IPS-NIHi7 (cell line): ENCODE results near the gene MKNK1.

Experiments used
- DNase-seq: peaks from one replicate; pipeline ENCODE4 v3.0.0; 2012; ENCODE audit warnings: mixed read lengths; ENCODE audit errors: extremely low spot score

Gene MKNK1

DNA sequence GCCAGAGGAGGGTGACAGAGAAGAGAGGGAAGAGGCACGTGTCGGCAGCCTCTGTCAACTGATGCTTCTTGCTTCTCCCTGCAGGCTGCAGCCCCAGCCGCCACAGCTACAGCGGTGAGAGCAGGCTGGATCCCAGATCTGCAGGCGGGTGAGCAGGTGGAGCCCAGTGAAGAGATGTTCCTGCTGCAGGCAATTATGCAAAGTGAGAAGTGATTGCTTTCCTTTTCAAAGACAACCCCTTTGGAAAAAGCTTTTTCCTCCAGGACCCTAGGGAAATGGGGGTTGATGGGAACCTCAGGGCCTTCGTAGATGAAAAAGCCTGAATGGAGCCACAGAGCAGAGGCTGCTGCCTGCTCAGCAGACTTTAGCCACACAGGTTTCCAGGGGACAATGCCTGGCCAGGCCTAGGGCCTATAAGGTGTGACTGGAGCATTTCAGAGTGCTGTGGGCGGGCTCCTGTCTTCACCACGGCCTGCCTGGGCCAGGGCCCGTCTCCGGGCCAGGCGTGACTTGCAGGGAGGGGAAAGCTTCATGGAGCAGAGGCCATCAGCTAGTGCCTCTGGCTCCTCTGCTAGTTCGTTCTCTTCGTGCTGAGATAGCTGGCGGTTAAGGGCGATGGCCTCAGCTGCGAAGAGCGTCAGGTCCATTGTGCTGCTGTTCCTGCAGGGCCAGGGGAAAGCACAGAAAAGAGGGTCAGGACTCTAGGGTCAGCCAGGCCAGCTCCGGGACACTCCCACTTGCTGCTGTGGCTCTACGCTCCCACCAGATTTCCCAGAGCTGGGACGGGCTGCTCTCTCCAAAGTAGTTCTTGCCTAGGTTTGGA lies 45.7 kb downstream of the MKNK1 start:
- no peak for DNase-seq

DNA sequence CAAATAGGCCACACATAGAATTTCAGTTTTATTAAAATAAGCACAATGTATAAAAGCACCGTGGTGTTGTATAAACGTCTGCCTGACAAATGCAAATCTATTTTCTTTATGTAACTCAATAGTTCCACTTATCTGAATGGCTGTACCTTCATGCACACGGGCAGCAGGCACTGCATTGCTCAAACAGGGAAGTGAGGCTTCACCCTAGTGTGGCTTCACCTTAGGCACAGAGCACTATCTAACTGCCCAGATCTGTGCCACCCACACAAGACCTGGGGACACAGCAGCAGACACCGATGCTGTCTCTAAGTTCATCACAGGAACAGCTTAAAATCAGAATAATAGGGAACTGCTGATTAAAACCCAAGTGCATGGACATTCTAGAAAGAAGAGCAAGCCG lies 46.7 kb downstream of the MKNK1 start:
- DNase-seq: no peak

DNA sequence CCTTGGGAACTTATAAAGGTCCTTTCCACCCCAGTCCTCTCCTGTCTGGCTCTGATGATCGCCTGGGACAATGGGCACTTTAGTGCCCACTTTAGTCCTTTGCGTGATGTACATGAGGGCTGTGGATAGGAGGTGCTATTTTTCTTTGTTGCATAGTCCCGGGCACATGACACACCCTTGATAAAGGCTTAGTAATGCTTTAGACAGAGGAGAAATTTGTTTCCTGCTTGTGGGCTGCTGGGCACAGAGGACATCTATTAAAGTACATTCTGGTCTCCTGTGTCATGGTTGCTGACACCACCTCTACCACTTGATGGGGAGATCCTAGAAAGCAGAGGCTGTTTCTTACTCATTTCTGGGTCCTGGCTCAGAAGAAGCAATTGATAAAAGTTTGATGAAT lies 47.2 kb downstream of the MKNK1 start:
- DNase-seq: no peak

DNA sequence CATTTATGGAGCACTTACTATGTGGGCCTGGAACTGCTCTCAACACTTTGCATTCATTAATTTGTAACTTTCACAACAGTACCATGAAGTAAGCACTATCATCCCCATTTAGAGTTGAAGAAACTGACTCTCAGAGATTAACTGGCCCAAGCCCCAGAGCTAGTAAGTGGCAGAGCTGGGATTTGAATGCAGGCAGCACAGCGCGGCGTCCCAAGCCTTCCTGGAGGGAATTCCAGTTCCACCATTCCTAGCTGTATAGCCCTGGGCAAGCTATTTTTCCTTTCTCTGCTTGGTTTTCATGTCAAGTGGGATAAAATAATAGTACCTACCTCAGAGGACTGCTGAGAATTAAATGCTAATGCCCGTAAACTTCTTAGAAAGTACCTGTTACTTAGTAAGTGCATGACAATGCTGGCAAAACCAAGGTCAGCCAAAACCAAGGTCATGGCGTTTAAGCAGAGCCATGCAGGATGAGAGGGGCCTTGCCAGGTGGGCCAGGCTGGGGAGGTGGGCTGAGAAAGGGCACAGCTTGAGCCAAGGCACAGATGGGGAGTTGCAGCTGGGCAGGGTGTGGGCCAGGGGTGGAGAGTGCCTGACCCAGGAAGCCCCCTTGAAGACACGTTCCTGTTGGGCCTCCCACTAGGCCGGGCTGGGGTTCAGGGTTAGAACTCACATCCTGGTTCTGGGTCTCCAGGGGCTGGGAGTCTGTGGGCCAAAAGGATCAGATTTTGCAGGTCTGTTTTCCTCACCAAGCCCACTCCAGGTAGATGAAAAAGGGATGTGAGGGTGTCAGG lies 48.0 kb downstream of the MKNK1 start:
- no peak for DNase-seq

DNA sequence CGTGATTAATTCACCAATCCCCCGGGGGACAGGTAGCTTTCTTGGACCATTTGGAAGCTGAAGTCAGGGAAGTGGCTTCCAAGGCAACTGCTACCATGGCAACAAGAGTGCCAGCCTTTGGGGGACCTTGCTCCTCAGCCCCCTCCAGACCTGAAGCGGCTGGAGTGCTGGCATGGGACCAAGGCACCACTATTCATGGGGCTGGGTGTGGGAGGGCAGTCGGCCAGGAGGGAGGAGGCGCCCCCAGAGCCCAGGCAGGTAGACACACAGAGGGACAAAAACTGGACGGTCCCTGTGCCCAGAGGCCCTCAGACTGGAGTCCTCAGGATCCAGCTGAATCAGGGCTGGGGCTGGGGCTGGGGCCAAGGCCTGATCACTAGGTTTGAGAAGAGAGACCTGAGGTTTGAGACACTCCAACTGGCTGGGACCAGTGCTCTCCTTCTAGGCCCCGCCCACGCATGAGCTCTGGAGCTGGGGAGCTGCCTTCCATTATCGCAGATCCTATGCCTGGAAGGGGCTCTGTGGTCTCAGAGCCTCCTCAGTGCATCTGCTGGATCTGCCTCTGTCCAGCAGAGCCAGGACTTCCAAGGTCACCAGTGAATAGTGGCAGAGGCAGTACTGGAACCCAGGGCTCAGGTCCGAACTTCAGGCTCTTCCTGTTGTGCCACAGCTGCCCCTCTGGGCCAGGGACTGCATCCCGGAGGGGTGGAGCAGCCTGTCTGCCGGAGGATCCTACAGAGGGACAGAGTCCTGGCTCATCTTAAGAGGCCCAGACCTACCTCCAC lies 49.3 kb downstream of the MKNK1 start:
- DNase-seq: no peak

DNA sequence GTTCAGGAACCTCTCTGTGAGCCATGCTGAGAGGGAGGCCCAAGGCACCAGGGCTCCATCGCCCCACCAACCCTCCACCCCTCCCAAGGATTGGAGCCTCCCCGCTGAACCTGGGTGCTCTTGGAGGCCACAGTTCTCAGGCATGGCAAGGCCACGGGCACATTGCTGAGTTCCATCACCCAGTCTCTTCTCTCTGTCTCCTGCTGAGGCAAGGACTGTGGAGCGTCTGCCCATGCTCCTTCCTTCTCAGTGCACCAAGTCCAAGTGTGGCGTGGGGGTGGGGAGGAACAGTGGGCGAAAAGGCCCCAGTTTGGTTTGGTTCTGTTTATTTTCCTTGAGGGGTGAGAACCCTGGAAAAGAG lies 49.9 kb downstream of the MKNK1 start:
- DNase-seq: no peak

DNA sequence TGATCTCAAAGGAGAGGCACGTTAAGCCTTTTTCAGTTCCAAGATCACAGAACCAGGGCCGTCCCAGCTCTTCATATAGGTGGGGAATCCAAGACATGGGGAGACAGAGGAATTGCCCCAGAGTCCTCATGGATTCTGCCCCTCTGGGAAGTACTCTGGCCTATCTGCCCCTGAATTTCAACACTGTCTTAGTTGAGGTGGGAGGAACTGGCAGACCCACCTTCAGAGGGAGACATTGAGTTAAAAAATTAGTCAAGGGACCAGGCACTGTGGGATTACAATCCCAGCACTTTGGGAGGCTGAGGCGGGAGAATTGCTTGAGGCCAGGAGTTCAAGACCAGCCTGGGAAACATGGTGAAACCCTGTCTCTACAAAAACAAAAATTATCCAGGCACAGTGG lies 50.6 kb downstream of the MKNK1 start:
- DNase-seq: no peak

DNA sequence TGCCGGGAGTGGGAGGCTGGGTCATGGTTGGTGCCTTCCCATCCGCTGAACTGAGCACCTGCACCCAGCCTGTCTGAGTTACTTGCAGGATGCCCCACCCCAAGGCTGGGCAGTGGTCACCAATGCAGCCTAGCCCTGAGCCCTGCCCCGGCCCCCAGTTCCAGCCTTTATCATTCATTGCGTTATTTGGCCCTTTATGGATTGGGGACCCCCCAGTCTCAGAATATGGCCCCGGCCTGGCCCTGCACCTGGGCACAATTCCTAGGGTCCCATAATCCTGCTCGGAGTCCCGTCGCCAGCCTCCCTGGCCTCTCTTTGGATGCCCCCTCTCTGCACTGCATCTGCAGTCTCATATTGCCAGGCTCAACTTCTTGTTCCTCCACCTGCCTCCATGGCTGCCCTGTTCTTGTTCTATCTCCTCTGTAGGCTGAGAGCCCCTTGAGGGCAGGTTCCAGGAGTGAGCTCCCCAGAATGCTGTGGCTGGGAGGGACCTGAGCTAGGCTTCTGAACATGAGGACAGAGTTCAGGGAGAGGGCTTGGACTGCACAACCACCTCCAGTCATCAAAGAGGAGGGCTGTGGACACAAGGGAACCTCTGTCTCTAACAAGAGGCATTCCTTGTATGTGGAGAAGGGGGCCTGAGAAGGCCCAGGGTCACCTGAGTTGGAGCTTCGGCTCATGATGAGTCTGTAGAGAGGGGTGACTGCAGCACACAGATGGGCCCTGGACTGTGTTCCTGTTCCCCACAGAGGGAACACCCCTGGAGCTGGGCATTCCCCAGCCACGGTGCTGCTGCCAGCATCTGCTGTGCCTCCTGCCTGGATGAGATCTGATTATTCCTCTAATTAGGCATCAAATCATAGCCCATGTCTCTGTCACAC lies 51.5 kb downstream of the MKNK1 start:
- no peak for DNase-seq

DNA sequence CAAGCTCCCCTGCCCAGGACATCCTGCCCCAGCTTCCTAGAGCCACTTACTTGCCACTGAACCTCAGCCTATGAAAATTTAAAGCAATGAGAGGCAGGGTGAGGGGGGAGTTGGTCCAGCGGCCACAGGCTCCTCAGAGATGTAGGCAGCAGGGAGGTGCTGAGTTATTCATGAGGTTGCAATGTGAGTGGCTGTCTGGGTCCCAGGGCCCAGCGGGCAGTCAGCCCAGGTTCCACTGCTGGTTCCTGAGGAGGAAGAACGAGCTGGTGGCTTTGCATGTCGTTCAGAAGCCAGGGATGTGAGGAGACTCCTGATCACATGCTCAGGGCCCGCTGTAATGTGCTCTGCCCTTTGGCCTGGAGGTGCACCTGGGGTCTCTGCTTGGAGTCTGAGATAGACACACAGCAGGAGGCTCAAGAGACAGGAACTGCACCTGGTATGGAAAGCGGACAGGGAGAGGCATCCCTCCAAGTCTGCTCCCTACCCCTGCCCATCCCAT lies 52.4 kb downstream of the MKNK1 start, which contains the start of gene KNCN:
Gene KNCN, minus strand, starts transcription at position 51 of the 499 bp plus-strand sequence. CDS start 432 bp downstream, outside the sequence.
- DNase-seq: no peak

DNA sequence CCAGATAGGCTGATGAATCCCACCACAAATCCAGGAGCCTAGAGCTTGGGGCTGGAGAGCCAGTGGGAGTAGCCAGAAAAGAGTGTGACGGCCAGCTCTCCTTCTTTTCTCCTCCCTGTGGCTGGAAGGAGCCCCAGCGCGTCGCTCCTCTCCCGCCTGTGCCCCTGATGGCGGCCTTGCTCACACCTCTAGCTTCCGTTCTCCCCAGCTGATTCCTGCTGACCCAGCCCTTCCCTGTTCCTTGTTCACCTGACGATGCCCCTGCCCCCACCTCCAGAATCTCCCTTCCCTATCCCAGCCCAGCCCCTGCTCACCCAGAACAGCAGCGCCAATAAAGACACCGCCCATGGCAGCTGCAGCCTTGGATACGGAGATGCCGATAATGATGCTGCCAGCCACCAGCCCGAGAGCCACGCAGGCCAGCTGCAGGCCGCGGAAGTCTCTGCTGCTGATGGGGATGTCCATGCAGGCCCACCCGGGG lies 53.3 kb downstream of the MKNK1 start:
- DNase-seq: peak; percentile 52

DNA sequence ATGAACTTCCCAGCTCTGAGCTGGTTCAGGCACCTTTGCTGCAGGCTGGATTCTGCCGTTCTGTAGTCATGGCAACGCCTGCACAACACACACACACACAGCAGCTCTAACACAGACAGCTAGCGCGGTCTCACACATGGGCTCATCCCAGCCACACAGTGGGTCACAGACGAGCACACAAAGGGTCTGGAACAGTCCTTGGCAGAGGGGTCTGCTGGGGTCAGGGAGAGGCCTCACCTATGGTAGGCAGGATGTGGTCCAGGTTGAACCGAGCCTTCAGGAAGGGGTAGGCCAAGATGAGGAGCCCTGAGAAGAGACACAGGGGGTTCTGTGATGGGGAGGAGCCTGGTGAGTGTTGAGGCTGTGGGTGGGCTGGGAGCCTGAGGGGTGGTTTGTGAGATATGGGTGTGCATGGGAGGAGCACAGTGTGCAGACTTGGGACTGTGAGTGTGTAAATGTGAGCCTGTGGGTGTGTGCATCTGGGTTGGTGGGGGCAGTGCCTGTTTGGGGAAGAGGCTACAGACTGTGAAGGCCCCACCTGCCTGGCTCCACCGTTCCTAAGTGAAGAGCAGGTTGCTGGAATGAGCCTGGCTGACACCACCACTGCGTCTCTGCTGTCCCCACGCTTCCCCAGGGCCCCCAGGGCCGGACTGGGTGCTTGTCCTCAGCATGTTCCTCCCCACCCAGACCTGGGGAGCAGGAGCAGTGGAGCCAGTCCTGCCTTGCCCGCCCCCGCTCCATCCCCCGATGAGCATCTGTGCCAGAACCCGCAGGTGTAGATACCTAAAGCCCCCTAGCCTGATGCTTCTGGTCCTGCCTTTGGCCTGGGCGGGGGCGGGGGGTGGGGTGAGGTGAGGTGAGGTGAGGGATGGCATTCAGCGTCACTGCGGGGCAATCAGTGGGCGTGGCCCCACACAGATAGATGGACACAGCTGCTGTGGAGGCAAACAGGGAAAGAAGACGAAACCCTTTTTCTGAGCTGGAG lies 54.1 kb downstream of the MKNK1 start:
- DNase-seq: peak; percentile 39

DNA sequence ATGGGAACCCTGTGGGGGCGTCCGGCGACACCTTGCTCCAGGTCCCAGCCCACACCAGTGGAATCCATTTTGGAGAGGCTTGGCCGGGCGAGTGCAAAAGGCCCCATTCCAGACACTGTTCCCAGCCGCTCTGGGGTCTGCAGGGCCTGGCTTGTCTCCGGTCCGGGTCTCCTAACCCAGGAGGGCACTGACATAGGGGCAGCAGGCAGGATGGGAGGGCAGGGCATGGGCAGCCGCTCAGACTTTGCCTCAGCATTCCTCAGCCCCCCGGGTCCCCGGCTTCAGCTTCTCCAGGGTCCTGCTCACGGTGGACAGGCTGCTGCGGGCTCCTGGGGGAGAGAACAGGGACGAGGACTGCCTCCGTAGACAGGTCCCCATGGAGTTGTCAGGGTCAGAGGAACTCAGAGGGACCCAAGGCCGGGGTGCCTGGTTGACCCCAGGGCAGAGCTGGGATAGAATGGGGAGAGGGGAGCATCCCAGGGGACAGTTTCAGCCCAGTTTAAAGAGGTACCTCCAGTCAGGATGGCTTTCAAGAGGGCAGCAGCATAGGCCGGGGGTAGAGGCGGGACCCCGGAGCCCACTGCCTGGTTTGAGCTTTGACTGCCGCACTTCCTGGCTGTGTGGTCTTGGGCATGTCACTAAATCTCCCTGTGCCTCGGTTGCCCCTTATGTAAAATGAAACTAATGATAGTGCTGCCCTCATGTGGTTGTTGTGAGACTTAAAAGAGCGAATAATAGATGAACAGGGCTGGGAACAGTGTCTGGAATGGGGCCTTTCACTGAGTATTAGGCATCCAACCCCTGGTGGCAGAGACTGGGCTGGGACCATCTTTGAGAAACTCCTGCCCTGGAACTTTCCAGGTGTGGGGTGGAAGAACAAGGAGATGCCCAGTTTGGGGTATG lies 56.3 kb downstream of the MKNK1 start:
- peak; percentile 48 for DNase-seq

DNA sequence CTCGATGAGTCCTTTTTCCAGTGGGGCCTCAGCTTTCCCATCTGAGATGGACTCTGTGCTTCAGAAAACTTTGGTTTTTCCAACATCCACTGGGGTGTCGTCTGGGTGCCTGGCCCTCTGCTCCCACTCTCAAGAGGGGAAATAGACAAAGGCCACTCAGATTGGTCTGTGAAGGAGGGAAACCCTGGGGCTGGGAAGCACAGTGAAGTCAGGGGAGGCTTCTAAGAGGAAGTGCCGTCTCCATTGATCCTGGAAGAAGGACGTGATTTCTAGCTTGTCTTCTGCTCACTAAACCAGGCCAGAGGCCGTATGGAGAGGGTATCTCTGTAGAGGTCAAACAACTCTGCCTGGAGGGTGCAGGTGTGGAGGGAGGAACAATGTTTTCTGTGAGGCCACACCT lies 57.9 kb downstream of the MKNK1 start:
- DNase-seq: no peak

DNA sequence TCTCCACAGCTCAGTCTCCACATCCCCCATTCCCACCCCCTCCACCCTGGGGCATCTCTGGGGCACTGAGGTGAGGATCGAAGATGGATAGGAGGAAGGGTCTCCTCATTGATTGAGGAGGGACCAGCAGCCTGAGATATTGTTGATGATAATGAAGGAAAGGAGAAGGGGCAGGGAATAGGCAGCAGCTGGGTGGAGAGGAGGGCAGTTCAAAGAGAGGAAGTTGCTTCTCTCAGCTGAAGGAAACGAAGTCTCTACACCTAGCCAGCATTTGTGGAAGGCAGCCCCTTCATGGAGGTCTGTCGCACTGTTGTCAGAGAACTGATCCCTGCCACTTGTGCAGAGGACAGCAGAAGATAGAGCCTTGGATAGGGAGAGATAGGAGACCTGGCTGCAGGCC lies 58.3 kb downstream of the MKNK1 start:
- no peak for DNase-seq

DNA sequence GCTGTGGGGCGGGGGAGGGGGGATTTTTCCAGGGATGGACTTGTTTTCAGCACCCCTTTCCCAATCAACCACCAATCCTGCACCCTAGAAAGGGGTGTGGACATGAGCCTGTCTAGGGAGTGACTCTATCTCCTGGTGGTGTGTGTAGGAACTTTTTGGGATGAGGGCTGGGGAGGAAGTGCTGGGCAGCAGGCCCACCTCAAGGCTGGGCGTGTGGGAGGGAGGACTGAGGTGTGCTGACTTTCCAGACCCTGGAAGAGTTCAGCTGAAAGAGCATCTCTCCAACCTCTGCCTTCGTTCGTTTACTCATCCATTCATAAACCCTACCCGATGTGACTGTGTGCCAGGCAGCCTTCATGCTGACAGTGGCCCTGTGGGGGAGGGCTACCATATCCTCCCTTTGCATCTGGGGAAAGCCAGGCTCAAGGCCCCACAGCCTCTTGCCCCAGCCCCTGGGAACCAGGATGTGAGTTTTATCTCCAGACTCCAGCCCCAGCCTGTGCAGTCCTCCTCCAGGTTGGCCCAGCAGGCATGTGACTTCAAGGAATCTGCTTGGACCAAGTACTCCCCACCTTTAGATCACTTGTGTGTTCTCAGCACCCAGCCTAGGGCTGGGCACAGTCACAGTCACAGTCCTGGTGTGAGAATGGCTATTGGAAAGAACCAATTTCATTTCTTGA lies 59.4 kb downstream of the MKNK1 start:
- DNase-seq: no peak

DNA sequence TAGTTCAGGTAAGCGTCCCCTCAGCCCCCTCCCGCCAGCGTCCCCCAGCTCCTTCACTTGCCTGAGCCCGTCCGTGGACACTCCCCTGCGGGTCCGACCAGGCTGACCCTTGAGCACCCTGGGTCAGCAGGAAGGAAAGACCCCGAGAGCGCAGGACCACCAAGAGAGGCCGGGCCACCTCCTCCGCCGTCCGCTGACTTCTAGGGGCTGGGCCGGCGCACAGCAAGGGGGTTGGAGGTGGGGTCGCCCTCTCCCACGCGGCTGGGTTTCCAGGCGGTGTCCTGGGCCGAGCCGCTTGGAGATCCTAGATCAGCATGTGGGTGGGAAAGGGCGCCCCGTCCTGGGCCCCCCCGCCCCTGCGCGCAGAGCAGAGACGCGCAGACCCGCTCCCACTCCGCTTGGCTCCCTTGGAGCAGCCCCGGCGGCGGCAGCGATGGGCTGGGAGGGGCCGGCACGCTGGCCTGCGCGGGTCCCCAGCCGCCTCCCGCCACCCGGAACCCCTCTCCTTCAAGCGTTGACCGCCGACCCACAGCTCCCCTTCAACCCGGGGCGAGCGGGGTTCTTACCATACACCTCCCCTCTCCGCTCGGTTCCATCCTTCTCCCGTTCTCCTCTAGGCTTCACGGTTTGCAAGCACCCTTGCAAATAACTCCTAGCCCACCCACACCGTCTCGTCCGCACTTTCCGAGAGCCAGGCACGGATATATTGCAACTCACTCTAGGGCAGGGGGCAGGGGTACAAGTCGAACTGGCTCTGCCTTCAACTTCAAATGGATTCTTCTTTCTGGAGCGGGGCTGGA lies 60.1 kb downstream of the MKNK1 start:
- no peak for DNase-seq

DNA sequence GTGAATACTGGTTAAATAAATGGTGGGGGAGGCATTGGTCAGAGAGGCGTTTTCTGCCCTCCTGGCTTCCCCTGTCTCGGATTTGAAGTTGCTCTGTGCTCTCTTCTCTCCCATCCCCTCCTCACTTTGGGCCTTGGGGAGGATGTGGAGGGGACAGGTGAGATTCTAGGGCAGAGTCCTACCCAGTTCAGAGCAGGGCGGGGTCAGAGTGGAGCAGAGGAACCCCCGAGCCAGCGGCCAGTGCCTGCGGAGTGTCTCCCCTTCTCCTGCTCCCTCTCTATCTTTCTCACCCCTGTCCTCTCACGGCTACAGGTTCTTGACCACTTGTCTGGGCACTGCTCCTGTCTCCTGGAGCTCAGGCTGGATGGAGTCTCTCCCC lies 60.7 kb downstream of the MKNK1 start:
- no peak for DNase-seq
